GM23338 (cell line): ENCODE results near the gene SNAP25. TPM values are rescaled to one million over a fixed set of nuclear protein-coding genes. Genes with fewer than 3 reads are reported as not detected.

ENCODE experiments used
- ATAC-seq: fragments of 200-7000 bp; cut with Tn5 transposase; 3 replicates; pipeline ENCODE4 v1.9.1; 2020
- DNase-seq: peaks from one replicate; pipeline ENCODE4 v3.0.0-alpha.2; 2015; ENCODE audit warnings: low spot score
- H2AFZ ChIP-seq: fragments of 200-600 bp; sonication (generic); 2 replicates; pipeline ENCODE4 v1.8.0; 2016; ENCODE audit warnings: antibody characterized with exemption, mild to moderate bottlenecking, moderate library complexity
- H3F3A ChIP-seq: fragments of 200-600 bp; sonication (generic); replicated peaks from 2 replicates; pipeline ENCODE4 v1.8.0; 2017; ENCODE audit warnings: antibody characterized with exemption, mixed run types, low read depth
- H3K27ac ChIP-seq: fragments of 200-600 bp; sonication (generic); 2 replicates; pipeline ENCODE4 v1.6.1; 2016; ENCODE audit warnings: low read depth
- H3K27me3 ChIP-seq: fragments of 200-600 bp; sonication (generic); 2 replicates; pipeline ENCODE4 v1.8.0; 2016; ENCODE audit warnings: mild to moderate bottlenecking, mixed run types, moderate library complexity; ENCODE audit not compliant: insufficient read depth
- H3K36me3 ChIP-seq: fragments of 200-600 bp; sonication (generic); 2 replicates; pipeline ENCODE4 v1.8.0; 2016; ENCODE audit warnings: mild to moderate bottlenecking; ENCODE audit not compliant: insufficient read depth
- H3K4me1 ChIP-seq: fragments of 200-600 bp; sonication (generic); 2 replicates; pipeline ENCODE4 v1.8.0; 2016; ENCODE audit warnings: mild to moderate bottlenecking, moderate library complexity; ENCODE audit not compliant: insufficient read depth
- H3K4me2 ChIP-seq: fragments of 200-600 bp; sonication (generic); 2 replicates; pipeline ENCODE4 v1.7.1; 2017; ENCODE audit warnings: mixed run types
- H3K4me3 ChIP-seq: fragments of 200-600 bp; sonication (generic); 2 replicates; pipeline ENCODE4 v1.6.1; 2016; ENCODE audit warnings: mixed run types
- H3K79me2 ChIP-seq: fragments of 200-600 bp; sonication (generic); replicated peaks from 2 replicates; pipeline ENCODE4 v1.8.0; 2017; ENCODE audit warnings: mild to moderate bottlenecking; ENCODE audit not compliant: insufficient read depth
- H3K9me2 ChIP-seq: fragments of 200-600 bp; sonication (generic); 2 replicates; pipeline ENCODE4 v1.8.0; 2017; ENCODE audit not compliant: insufficient read depth
- H4K20me1 ChIP-seq: fragments of 200-600 bp; sonication (generic); replicated peaks from 2 replicates; pipeline ENCODE4 v1.8.0; 2017; ENCODE audit warnings: mild to moderate bottlenecking; ENCODE audit not compliant: insufficient read depth
- H3K27ac Mint-ChIP-seq: 2 replicates; pipeline ENCODE4 v1.8.0; 2020; ENCODE audit warnings: inconsistent platforms, mild to moderate bottlenecking, moderate library complexity, mixed read lengths
- H3K27me3 Mint-ChIP-seq: 3 replicates; pipeline ENCODE4 v1.8.0; 2022; ENCODE audit warnings: low read depth, mild to moderate bottlenecking, moderate library complexity, mixed read lengths, inconsistent platforms; ENCODE audit not compliant: insufficient read depth, poor library complexity
- H3K36me3 Mint-ChIP-seq: 3 replicates; pipeline ENCODE4 v1.8.0; 2021; ENCODE audit warnings: low read depth, mild to moderate bottlenecking, inconsistent platforms, moderate library complexity, mixed read lengths
- H3K4me1 Mint-ChIP-seq: 3 replicates; pipeline ENCODE4 v1.8.0; 2020; ENCODE audit warnings: mild to moderate bottlenecking, inconsistent platforms, mixed read lengths
- H3K4me3 Mint-ChIP-seq: 3 replicates; pipeline ENCODE4 v1.8.0; 2021; ENCODE audit warnings: moderate library complexity, mild to moderate bottlenecking, inconsistent platforms, mixed read lengths
- H3K9me3 Mint-ChIP-seq: 3 replicates; pipeline ENCODE4 v1.8.0; 2020; ENCODE audit warnings: moderate library complexity, mild to moderate bottlenecking, inconsistent platforms, mixed read lengths
- CREB1 ChIP-seq: fragments of 250-450 bp; sonication (Bioruptor Pico); IDR thresholded peaks from 2 replicates; pipeline ENCODE4 v1.5.0; 2020; ENCODE audit warnings: low read depth, mild to moderate bottlenecking, moderate library complexity
- JUNB ChIP-seq: IDR thresholded peaks from one replicate; pipeline ENCODE4 v1.6.1; 2016; ENCODE audit warnings: antibody characterized with exemption; ENCODE audit not compliant: unreplicated experiment
- POLR2AphosphoS5 ChIP-seq: IDR thresholded peaks from 2 replicates; pipeline ENCODE4 v1.6.1; 2016; ENCODE audit warnings: antibody characterized with exemption, low read depth
- STAT1 ChIP-seq: IDR thresholded peaks from one replicate; pipeline ENCODE4 v1.6.1; 2016; ENCODE audit warnings: antibody characterized with exemption; ENCODE audit not compliant: unreplicated experiment
- ZNF114 ChIP-seq: fragments of 250-450 bp; sonication (Bioruptor Pico); IDR thresholded peaks from 2 replicates; pipeline ENCODE4 v1.5.0; 2020; ENCODE audit warnings: mild to moderate bottlenecking, moderate library complexity
- ZNF462 ChIP-seq: fragments of 250-450 bp; sonication (Bioruptor Pico); IDR thresholded peaks from 2 replicates; pipeline ENCODE4 v1.5.0; 2020; ENCODE audit warnings: mild to moderate bottlenecking, moderate library complexity
- polyA plus RNA-seq: library from polyadenylated mRNA; unstranded; fragments of >200 nt; fragmentation: Nextera tagmentation; extraction: Ambion mirVana; gene quantifications from 2 replicates; pipeline ENCODE4 v1.2.1, GENCODE V29; 2016
- total RNA-seq: library from RNA; depleted of rRNA; stranded (reverse); fragments of >200 nt; shearing (Covaris generic); gene quantifications from 2 replicates; pipeline ENCODE4 v1.2.3, GENCODE V29; 2014

SNAP25 gene
- total and polyA plus RNA-seq, 2 experiments from 2014 or later, result 0.82 to 1.3 TPM

GRCh38 chr20:10297684-10298240 is 79.1 kb downstream of the SNAP25 start:
- DNase-seq (no peak), ATAC-seq (no peak)
- Histone ChIP-seq H3K27ac (no peak overlapping the region), H2AFZ (no peak overlapping the region), H3K4me2 (no peak overlapping the region), H3K4me3 (no peak overlapping the region), H3F3A (peaks cover 3% of the 10 kb centered on the region; the same call in 1 of the 2 replicates), H3K9me2 (peaks cover 16% of the 10 kb centered on the region; the same call in 1 of the 2 replicates), H3K4me1 (peaks cover 47% of the 10 kb centered on the region), H3K36me3 (no peaks in the 10 kb centered on the region), H4K20me1 (no peaks in the 10 kb centered on the region), H3K79me2 (no peaks in the 10 kb centered on the region), H3K27me3 (peaks cover 25% of the 10 kb centered on the region)
- H3K4me1 Mint-ChIP-seq, result peaks cover 40% of the 10 kb centered on the region
- H3K27me3 Mint-ChIP-seq, result peaks cover 11% of the 10 kb centered on the region
- H3K4me3 Mint-ChIP-seq, result no peak overlapping the region
- no peaks in the 10 kb centered on the region for H3K36me3 Mint-ChIP-seq
- H3K27ac Mint-ChIP-seq, result no peak overlapping the region
- TF ChIP-seq JUNB, result no peak
- TF ChIP-seq ZNF114 (CRISPR knock-in tag), result no peak
- TF ChIP-seq STAT1, result no peak
- no peak for TF ChIP-seq POLR2AphosphoS5
- TF ChIP-seq ZNF462 (CRISPR knock-in tag), result no peak
- no peak for TF ChIP-seq CREB1 (CRISPR knock-in tag)
- H3K9me3 Mint-ChIP-seq, result 0 out of 3 replicates have a peak, but pooled peaks cover 3% of the 10 kb centered on the region
